DMS79 treated with DMSO at 0.1 percent for 48 hours (cell line): ENCODE results near the gene PTGES2.
"Not testable (repeated sequence)": the region's sequence is repeated elsewhere in the genome, so short reads cannot be mapped to it uniquely, and the experiment has no call there.

Source experiments
- DNase-seq: peaks from one replicate; lab custom pipeline; 2025; lab: John Stamatoyannopoulos, UW

The PTGES2 gene

DNA sequence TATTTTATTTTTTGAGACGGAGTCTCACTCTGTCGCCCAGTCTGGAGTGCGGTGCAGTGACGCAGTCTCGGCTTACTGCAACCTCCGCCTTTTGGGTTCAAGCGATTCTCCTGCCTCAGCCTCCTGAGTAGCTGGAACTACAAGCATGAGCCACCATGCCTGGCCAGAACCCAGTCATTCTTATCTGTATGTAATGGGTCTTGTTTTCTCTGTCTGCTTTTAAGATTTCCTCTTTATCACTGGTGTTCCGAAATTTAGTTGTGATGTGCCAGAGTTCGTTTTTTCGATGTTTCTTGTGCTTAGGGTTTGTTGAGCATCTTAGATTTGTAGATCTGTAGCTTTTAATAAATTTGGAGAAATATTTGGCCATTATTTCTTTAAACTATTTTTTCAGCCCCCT is 40.3 kb downstream of the PTGES2 start:
- DNase-seq = no peak

DNA sequence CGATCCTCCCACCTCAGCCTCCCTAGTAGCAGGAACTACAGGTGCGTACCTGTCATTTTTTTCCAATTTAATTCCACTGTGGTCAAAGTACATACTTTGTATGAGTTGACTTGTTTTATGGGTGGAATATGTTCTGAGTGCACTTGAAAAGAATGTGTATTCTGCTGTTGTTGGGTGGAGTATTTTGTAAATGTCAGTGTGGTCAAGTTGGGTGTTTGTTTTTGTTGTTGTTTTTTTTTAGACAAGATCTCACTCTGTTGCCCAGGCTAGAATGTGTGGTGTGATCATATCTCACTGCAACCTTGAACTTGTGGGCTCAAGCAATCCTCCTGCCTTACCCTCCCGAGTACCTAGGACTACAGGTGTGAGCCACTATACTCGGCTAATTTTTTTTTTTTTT is 41.6 kb downstream of the PTGES2 start:
- no peak for DNase-seq

DNA sequence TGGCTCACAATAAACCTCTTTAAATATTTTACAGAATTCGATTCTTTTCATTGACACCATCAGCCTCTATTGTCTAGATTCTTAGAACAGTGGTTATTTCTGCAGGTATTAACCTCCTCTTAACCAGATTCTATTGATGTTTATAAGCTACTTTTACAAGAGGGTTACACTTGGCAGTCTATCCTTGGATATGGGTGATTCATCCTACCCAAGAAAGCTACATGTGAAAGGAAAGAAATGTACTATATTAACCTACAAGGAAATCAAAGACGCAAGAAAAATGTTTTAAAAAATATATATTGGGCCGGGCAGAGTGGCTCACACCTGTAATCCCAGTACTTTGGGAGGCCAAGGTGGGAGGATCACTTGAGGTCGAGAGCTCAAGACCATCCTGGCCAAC is 42.8 kb downstream of the PTGES2 start:
- no peak for DNase-seq

DNA sequence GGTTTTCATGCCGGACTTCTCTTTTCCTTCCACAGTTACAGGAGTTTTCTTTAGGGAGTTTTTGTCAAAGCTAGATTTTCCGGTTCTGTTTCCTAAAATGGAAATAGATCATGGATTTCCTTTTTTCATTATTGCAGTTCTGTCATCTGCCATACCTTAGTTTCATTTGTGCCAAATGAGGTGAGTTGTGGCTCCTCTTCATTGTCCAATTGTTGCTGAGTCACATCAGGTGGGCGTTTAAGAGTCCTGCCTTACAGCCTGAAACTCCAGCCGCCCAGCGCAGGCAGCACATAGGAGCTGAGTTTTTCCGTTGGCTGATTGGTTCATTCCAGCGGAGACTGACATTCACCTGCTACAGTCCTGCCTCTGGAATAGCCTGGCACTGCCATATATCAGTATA is 45.4 kb downstream of the PTGES2 start:
- no peak for DNase-seq

DNA sequence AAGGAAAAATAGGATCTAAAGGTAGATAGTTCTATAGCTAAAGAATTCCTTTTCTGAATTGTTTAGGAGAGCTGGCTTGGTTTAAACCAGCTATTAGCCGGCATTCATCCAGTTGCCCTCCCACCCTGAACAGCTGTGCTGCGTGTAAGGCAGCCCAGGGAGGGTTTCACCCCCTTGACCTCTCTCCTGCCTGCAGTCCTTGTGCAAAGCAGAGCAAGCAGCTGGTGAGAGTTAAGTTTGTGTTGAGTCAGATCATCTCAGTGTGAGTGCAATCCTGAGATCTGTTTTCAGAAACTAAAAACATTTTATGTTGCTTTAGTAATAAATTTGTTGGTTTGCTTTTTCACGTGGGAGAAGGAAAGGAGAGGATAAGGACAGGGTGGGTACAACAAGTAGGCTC is 46.5 kb downstream of the PTGES2 start:
- no peak for DNase-seq

DNA sequence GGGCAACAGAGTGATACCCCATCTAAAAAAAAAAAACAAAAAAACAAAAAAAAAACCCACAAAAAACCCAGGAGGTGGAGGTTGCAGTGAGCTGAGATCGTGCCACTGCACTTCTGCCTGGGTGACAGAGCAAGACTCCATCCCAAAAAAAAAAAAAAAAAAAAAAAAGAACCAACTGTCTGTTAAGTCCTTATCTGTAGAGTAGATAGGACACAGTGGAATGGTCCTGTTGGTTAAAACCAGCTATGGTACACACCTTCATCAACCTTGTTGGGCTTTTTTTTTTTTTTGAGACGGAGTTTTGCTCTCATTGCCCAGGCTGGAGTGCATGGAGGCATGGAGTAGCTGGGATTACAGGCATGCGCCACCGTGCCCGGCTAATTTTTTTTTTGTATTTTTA is 47.3 kb downstream of the PTGES2 start:
- no peak for DNase-seq

DNA sequence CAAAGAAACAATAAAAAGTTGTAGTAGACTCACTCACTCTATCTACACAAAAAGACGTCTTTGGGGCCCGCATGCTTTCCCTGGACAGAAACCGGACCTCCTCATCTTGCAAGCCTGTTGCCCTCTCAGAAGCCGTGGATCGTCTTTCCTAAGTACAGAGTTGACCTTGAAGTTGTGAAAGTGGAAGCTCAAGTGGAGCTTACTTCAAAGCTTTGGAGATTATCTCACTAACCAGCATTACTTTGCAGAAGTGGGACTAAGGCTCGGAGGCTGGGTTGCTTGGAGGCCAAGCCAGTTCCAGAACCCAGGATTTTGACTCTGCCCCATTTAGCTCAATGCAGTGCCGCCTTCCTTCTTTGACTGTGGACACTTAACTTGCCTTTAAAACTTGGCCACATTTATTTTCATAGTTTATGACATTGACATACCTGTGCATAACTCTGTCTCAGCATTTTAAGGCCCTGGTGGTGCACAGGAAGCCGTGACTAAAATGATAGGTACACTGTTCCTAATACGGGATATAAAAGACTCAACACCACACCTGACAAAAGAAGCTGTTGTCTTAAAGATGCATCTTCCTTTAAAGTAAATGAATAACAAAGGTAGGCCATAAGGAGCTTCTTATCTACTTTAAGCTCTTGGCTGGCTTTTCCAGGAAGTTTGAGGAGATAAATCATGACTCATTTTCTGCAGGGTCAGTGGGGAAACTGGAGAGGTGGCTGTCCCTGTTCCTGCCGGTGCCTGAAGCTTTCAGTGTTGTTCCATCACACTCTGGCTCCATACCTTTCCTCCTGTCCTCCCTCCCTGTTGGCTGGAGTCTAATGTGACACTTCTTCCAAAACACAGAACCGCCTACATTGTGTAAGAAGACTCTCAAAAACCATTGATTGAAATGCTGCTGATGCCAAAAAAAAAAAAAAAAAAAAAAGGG is 48.8 kb downstream of the PTGES2 start:
- DNase-seq = no peak

DNA sequence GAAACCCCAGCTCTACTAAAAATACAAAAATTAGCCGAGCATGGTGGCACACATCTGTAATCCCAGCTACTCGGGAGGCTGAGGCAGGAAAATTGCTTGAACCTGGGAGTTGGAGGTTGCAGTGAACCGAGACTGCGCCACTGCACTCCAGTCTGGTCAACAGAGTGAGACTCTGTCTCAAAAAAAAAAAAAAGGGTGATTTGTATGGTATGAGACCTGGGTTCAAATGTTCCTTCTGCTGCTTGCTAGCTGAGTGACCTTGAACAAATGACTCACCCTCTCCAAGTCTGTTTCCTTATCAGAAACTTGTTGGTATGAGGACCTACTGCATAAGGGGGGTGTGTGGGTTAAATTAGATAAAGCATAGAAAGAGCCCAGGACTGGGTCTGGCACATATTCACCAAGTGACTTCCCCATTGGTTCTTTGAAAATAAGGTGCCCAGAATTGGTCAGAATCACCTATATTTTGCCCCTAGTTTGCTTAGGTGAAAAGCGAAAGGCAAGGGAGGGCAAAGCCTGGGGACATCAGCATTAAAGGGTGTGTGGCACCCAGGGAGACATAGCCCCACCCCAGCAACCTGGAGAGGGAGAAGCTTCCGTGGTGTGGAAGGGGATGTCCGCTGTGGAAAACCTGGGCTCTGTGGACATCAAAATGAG is 49.6 kb downstream of the PTGES2 start:
- DNase-seq = no peak

DNA sequence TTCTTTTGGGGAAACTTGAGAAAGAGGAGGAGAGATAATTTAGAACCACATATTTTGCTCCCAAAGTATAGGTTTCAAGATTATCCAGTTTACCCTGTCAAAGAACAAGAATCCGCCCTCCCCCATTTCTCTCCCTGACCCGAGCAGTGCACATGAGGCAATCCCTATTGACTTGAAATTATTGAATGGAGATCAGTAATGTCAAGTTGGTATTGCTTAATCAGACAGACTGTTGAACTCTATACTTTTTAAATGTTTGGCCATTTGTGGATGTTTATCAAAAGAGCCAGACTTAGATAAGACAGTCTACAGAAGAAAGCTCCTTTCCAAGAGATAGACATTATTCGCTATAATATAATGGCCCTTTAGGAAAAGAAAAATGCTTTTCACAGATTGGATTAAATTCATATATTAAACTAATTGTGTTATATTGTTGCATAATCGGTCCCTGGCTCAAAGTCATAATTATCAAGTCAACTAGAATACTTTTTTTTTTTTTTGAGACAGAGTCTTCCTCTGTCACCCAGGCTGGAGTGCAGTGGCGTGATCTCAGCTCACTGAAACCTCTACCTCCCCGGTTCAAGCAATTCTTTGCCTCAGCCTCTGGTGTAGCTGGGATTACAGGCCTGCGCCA is 54.2 kb downstream of the PTGES2 start:
- no peak for DNase-seq

DNA sequence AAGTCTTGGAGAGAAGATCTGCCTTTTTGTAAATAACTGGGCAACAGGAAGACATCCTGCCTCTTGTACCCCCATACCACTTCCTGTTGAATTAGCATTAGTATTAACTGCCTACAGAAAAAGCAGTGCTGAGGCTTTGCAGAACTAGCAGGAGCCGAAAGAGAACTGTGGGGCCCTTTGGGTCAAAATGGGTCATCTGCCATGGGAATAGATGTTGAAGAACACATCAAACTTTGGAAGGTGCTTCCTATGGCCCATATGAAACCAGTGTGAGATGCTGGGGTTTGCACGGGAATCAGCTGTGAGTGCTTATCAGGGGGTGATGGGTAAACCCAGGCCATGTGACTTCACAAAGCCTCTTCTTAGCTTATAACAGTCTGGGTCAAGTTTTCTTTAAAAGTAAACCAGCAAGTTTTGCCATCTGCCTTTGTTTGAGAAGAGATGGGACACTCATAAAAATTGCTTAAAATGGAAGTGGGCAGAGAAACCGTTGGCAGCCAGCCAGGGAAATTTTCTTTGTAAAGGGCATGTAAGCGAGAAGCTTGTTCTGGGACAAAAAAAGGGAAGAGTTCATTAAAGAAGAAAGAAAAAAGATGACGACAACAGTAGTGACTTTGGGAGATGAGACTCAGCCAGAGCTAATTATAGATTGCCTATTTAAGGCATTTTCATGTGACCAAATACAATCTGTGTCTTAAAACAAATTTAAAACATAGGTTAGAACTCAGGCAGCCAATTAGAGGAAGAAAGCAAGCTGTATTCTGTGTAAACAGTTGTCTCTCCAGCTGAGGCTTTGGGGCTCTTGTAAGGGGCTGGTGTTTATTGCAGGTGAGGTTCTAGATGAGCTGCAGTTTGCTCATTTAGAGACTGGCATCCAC is 55.1 kb downstream of the PTGES2 start:
- DNase-seq = peak; percentile 83

DNA sequence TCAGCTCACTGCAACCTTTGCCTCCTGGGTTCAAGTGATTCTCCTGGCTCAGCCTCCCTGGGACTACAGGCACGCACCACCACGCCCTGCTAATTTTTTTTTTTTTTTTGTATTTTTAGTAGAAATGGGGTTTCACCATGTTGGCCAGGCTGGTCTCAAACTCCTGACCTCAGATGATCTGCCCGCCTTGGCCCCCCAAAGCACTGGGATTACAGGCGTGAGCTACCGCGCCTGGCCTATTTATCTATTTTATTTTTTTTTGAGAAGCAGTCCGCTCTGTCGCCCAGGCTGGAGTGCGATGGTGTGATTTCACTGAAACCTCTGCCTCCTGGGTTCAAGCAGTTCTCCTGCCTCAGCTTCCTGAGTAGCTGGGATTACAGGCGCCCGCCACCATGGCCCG is 56.1 kb downstream of the PTGES2 start:
- not testable (repeated sequence) for DNase-seq

DNA sequence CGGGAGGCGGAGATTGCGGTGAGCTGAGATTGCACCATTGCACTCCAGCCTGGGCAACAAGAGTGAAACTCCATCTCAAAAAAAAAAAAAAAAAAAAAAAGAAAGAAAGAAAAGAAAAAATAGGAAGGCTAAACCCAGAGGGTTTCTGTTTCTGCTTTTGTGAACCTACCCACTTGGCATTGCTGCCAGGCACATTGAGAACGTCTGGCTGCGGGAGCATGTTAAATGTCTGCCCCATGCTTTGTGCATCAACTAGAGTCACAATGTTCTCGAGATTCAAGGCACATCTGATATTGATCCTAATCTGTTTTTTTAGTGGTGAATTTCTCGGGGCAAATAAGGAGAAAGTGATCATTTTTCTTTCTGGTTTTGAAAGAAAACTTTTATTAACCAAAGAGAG is 56.7 kb downstream of the PTGES2 start:
- no peak for DNase-seq
